IPS-18c (cell line): ENCODE data around the gene PCCB.
"Not testable (repeated sequence)": the region's sequence is repeated elsewhere in the genome, so short reads cannot be mapped to it uniquely, and the experiment has no call there.

Experiments
- H3K4me3 ChIP-seq: 2 replicates; pipeline ENCODE4 v1.7.0; 2013; ENCODE audit warnings: low read depth, mild to moderate bottlenecking, low read length, moderate library complexity; ENCODE audit not compliant: insufficient read depth
- H3K9me3 ChIP-seq: one replicate; pipeline ENCODE4 v1.6.1; 2013; ENCODE audit warnings: mild to moderate bottlenecking, low read length, moderate library complexity; ENCODE audit not compliant: control insufficient read depth, insufficient read depth

PCCB gene

GRCh38 chr3:136292500-136292899 lies 42.4 kb downstream of the PCCB start:
- no peak overlapping the region for H3K4me3 ChIP-seq
- H3K9me3 ChIP-seq, result no peaks in the 10 kb centered on the region

GRCh38 chr3:136293279-136293678 lies 43.1 kb downstream of the PCCB start:
- Histone ChIP-seq H3K4me3 (no peak overlapping the region), H3K9me3 (no peaks in the 10 kb centered on the region)

- H3K9me3 ChIP-seq, result no peaks in the 10 kb centered on the region
Observed at GRCh38 chr3:136294176-136294575, 44.0 kb downstream of the PCCB start.

GRCh38 chr3:136296960-136297359 lies 46.8 kb downstream of the PCCB start:
- Histone ChIP-seq H3K9me3 (no peaks in the 10 kb centered on the region), H3K4me3 (no peak overlapping the region)

More at GRCh38 chr3:136294176-136294575, 44.0 kb downstream of the PCCB start:
- no peak overlapping the region for H3K4me3 ChIP-seq

GRCh38 chr3:136297826-136298225 lies 47.7 kb downstream of the PCCB start:
- Histone ChIP-seq H3K9me3 (no peaks in the 10 kb centered on the region), H3K4me3 (no peak overlapping the region)

- no peaks in the 10 kb centered on the region for H3K9me3 ChIP-seq
- no peak overlapping the region for H3K4me3 ChIP-seq
Observed at GRCh38 chr3:136300444-136300843, 50.3 kb downstream of the PCCB start.

GRCh38 chr3:136305879-136306278 lies 55.7 kb downstream of the PCCB start:
- H3K9me3 ChIP-seq, result no peaks in the 10 kb centered on the region
- no peak overlapping the region for H3K4me3 ChIP-seq

GRCh38 chr3:136311261-136311660 lies 61.1 kb downstream of the PCCB start:
- no peak overlapping the region for H3K4me3 ChIP-seq

GRCh38 chr3:136311968-136312367 lies 61.8 kb downstream of the PCCB start:
- Histone ChIP-seq H3K9me3 (no peaks in the 10 kb centered on the region), H3K4me3 (no peak overlapping the region)

More at GRCh38 chr3:136311261-136311660, 61.1 kb downstream of the PCCB start:
- no peaks in the 10 kb centered on the region for H3K9me3 ChIP-seq

GRCh38 chr3:136326316-136326715 lies 76.2 kb downstream of the PCCB start:
- Histone ChIP-seq H3K9me3 (no peaks in the 10 kb centered on the region), H3K4me3 (no peak overlapping the region)

- Histone ChIP-seq H3K4me3 (no peak overlapping the region), H3K9me3 (no peaks in the 10 kb centered on the region)
Observed at GRCh38 chr3:136327671-136328070, 77.5 kb downstream of the PCCB start.

- H3K9me3 ChIP-seq, result no peaks in the 10 kb centered on the region
Observed at GRCh38 chr3:136329593-136329992, 79.5 kb downstream of the PCCB start.

GRCh38 chr3:136330900-136331299 lies 80.8 kb downstream of the PCCB start:
- no peak overlapping the region for H3K4me3 ChIP-seq
- H3K9me3 ChIP-seq, result no peaks in the 10 kb centered on the region

More at GRCh38 chr3:136329593-136329992, 79.5 kb downstream of the PCCB start:
- no peak overlapping the region for H3K4me3 ChIP-seq

- Histone ChIP-seq H3K9me3 (no peaks in the 10 kb centered on the region), H3K4me3 (no peak overlapping the region)
Observed at GRCh38 chr3:136332302-136332701, 82.2 kb downstream of the PCCB start.

- H3K9me3 ChIP-seq, result no peaks in the 10 kb centered on the region
- H3K4me3 ChIP-seq, result no peak overlapping the region
Observed at GRCh38 chr3:136332776-136333175, 82.6 kb downstream of the PCCB start.

GRCh38 chr3:136334209-136334608 lies 84.1 kb downstream of the PCCB start:
- Histone ChIP-seq H3K4me3 (no peak overlapping the region), H3K9me3 (no peaks in the 10 kb centered on the region)

GRCh38 chr3:136334726-136335125 lies 84.6 kb downstream of the PCCB start:
- not testable (repeated sequence) for H3K9me3 ChIP-seq, H3K4me3 ChIP-seq

GRCh38 chr3:136336329-136337100 lies 86.4 kb downstream of the PCCB start:
- Histone ChIP-seq H3K9me3 (no peaks in the 10 kb centered on the region), H3K4me3 (no peak overlapping the region)

GRCh38 chr3:136343446-136343845 lies 93.3 kb downstream of the PCCB start:
- Histone ChIP-seq H3K4me3 (no peak overlapping the region), H3K9me3 (no peaks in the 10 kb centered on the region)
